ENCODE measurements around the gene PPP2R5C.

DNA sequence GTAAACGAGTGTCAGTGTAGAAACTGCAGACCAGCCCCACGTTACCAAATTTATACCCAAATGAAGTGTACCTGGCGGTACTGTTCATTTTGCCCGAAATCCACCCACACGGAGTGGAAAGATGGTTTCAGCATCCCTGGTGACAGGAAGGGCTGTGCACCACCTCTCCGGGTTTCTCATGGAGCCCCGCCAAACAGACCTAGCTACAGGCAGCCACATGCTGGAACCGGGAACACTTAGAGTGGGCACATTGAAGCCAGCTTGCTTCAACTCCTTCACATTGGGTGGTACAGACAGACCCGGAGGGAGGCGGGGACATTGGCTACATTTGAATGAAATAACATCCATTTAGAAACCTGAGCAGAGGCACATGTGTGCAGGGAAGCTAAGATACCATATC lies 84.4 kb downstream of the PPP2R5C start:
- TF ChIP-seq ZNF768 (tag by site-specific recombination; IDR thresholded peaks at IDR 0.05) = no peak
- TF ChIP-seq KLF16 (tag by site-specific recombination; IDR thresholded peaks at IDR 0.05) = no peak
- TF ChIP-seq, protein P1, sequence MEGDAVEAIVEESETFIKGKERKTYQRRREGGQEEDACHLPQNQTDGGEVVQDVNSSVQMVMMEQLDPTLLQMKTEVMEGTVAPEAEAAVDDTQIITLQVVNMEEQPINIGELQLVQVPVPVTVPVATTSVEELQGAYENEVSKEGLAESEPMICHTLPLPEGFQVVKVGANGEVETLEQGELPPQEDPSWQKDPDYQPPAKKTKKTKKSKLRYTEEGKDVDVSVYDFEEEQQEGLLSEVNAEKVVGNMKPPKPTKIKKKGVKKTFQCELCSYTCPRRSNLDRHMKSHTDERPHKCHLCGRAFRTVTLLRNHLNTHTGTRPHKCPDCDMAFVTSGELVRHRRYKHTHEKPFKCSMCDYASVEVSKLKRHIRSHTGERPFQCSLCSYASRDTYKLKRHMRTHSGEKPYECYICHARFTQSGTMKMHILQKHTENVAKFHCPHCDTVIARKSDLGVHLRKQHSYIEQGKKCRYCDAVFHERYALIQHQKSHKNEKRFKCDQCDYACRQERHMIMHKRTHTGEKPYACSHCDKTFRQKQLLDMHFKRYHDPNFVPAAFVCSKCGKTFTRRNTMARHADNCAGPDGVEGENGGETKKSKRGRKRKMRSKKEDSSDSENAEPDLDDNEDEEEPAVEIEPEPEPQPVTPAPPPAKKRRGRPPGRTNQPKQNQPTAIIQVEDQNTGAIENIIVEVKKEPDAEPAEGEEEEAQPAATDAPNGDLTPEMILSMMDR (tag by site-specific recombination; IDR thresholded peaks at IDR 0.05) = no peak
- no peak for TF ChIP-seq ZNF274 (IDR thresholded peaks at IDR 0.05; ENCODE audit: low read length)
- TF ChIP-seq ZNF274 (tag by site-specific recombination; IDR thresholded peaks at IDR 0.05; ENCODE audit: borderline replicate concordance) = no peak
- TF ChIP-seq, protein P2, sequence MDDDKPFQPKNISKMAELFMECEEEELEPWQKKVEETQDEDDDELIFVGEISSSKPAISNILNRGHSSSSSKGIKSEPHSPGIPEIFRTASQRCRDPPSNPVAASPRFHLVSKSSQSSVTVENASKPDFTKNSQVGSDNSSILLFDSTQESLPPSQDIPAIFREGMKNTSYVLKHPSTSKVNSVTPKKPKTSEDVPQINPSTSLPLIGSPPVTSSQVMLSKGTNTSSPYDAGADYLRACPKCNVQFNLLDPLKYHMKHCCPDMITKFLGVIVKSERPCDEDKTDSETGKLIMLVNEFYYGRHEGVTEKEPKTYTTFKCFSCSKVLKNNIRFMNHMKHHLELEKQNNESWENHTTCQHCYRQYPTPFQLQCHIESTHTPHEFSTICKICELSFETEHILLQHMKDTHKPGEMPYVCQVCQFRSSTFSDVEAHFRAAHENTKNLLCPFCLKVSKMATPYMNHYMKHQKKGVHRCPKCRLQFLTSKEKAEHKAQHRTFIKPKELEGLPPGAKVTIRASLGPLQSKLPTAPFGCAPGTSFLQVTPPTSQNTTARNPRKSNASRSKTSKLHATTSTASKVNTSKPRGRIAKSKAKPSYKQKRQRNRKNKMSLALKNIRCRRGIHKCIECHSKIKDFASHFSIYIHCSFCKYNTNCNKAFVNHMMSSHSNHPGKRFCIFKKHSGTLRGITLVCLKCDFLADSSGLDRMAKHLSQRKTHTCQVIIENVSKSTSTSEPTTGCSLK (tag by site-specific recombination; IDR thresholded peaks at IDR 0.05) = no peak
- TF ChIP-seq ZNF792 (tag by site-specific recombination; IDR thresholded peaks at IDR 0.05) = no peak
- TF ChIP-seq ZNF23 (tag by site-specific recombination; IDR thresholded peaks at IDR 0.05; ENCODE audit: borderline replicate concordance) = no peak
- TF ChIP-seq ZFP3 (tag by site-specific recombination; IDR thresholded peaks at IDR 0.05; ENCODE audit: low read depth) = no peak
- TF ChIP-seq ZNF138 (tag by site-specific recombination; IDR thresholded peaks at IDR 0.05; ENCODE audit: borderline replicate concordance) = no peak
- TF ChIP-seq ZNF121 (tag by site-specific recombination; IDR thresholded peaks at IDR 0.05) = no peak

All from HEK293 (cell line).